GM12891 (cell line): ENCODE results near the gene FGF18.

Experiments used
- PAX5 ChIP-seq: IDR thresholded peaks from 2 replicates; pipeline ENCODE4 v1.6.1; 2011; ENCODE audit warnings: low read length, moderate library complexity, mild to moderate bottlenecking; ENCODE audit not compliant: insufficient read depth, severe bottlenecking
- POLR2A ChIP-seq: IDR thresholded peaks from 2 replicates; pipeline ENCODE4 v1.6.1; 2011; ENCODE audit warnings: low read depth, low read length, control low read depth
- POLR2AphosphoS5 ChIP-seq: IDR thresholded peaks from 2 replicates; pipeline ENCODE4 v1.6.1; 2011; ENCODE audit warnings: low read depth, low read length, control low read depth
- SPI1 ChIP-seq: IDR thresholded peaks from 2 replicates; pipeline ENCODE4 v1.6.1; 2011; ENCODE audit warnings: low read depth, low read length, control low read depth
- TAF1 ChIP-seq: IDR thresholded peaks from 2 replicates; pipeline ENCODE4 v1.6.1; 2011; ENCODE audit warnings: low read depth, low read length, control low read depth

GRCh38 chr5:171415115-171415730, 4.2 kb upstream of the FGF18 start:
- TF ChIP-seq POLR2A (no peak; the same call in 1 of the 2 replicates), POLR2AphosphoS5 (no peak; the same call in 1 of the 2 replicates), TAF1 (no peak), SPI1 (no peak), PAX5 (no peak)
